Measurements from ENCODE around the gene METRNL.

- TF ChIP-seq CTCF (IDR thresholded peaks at IDR 0.05) (no peak), POLR2A (IDR thresholded peaks at IDR 0.05) (no peak)
Observed at GRCh38 chr17:83082424-83082823, 3.0 kb downstream of the METRNL start.
